Neural progenitor cell (in vitro differentiated cells): ENCODE measurements around the gene PEPD. TPM values are rescaled to one million over a fixed set of nuclear protein-coding genes. Genes with fewer than 3 reads are reported as not detected.

Experiments used
- DNase-seq: peaks from one replicate; pipeline ENCODE4 v3.0.0-alpha.2; 2016; ENCODE audit warnings: low spot score
- H2AFZ ChIP-seq: fragments of 200-600 bp; sonication (generic); replicated peaks from 2 replicates; pipeline ENCODE4 v1.6.1; 2016; ENCODE audit warnings: antibody characterized with exemption
- H3F3A ChIP-seq: fragments of 200-600 bp; sonication (generic); 2 replicates; pipeline ENCODE4 v1.6.1; 2016; ENCODE audit warnings: antibody characterized with exemption, low read depth
- H3K27ac ChIP-seq: fragments of 200-600 bp; sonication (generic); 2 replicates; pipeline ENCODE4 v1.5.1; 2016; ENCODE audit warnings: mild to moderate bottlenecking
- H3K27me3 ChIP-seq: fragments of 200-600 bp; sonication (generic); 2 replicates; pipeline ENCODE4 v1.6.1; 2016; ENCODE audit warnings: mild to moderate bottlenecking, moderate library complexity
- H3K36me3 ChIP-seq: fragments of 200-600 bp; sonication (generic); 2 replicates; pipeline ENCODE4 v1.5.1; 2016
- H3K4me1 ChIP-seq: fragments of 200-600 bp; sonication (generic); 2 replicates; pipeline ENCODE4 v1.6.1; 2016; ENCODE audit warnings: mixed run types
- H3K4me2 ChIP-seq: fragments of 200-600 bp; sonication (generic); 2 replicates; pipeline ENCODE4 v1.6.1; 2016
- H3K4me3 ChIP-seq: fragments of 200-600 bp; sonication (generic); 2 replicates; pipeline ENCODE4 v1.5.1; 2016
- H3K79me2 ChIP-seq: fragments of 200-600 bp; sonication (generic); 2 replicates; pipeline ENCODE4 v1.6.1; 2016; ENCODE audit warnings: low read depth
- H3K9ac ChIP-seq: fragments of 200-600 bp; sonication (generic); 2 replicates; pipeline ENCODE4 v1.6.1; 2016
- H3K9me3 ChIP-seq: fragments of 200-600 bp; sonication (generic); 2 replicates; pipeline ENCODE4 v1.5.1; 2016; ENCODE audit warnings: low read depth
- H4K20me1 ChIP-seq: fragments of 200-600 bp; sonication (generic); 2 replicates; pipeline ENCODE4 v1.6.1; 2016; ENCODE audit warnings: low read depth
- H3K27ac Mint-ChIP-seq: 3 replicates; pipeline ENCODE4 v1.8.0; 2021; ENCODE audit warnings: mixed read lengths
- H3K27me3 Mint-ChIP-seq: 2 replicates; pipeline ENCODE4 v1.8.0; 2022; ENCODE audit warnings: low read depth, mild to moderate bottlenecking, inconsistent platforms, moderate library complexity, mixed read lengths; ENCODE audit not compliant: insufficient read depth
- H3K36me3 Mint-ChIP-seq: 3 replicates; pipeline ENCODE4 v1.8.0; 2021; ENCODE audit warnings: mixed read lengths
- H3K4me1 Mint-ChIP-seq: 3 replicates; pipeline ENCODE4 v1.8.0; 2021; ENCODE audit warnings: mixed read lengths
- H3K4me3 Mint-ChIP-seq: 3 replicates; pipeline ENCODE4 v1.8.0; 2021; ENCODE audit warnings: mild to moderate bottlenecking, moderate library complexity, mixed read lengths
- H3K9me3 Mint-ChIP-seq: 3 replicates; pipeline ENCODE4 v1.8.0; 2020; ENCODE audit warnings: mixed read lengths
- CTCF ChIP-seq: fragments of 200-600 bp; sonication (generic); IDR thresholded peaks from 2 replicates; pipeline ENCODE4 v1.5.1; 2017; ENCODE audit warnings: antibody characterized with exemption, mild to moderate bottlenecking
- EZH2 ChIP-seq: fragments of 200-600 bp; sonication (generic); IDR thresholded peaks from 2 replicates; pipeline ENCODE4 v1.6.1; 2017; ENCODE audit warnings: antibody characterized with exemption, mild to moderate bottlenecking, moderate library complexity
- EZH2phosphoT487 ChIP-seq: fragments of 200-600 bp; sonication (generic); IDR thresholded peaks from 2 replicates; pipeline ENCODE4 v1.6.1; 2017; ENCODE audit warnings: antibody characterized with exemption
- total RNA-seq: library from RNA; depleted of rRNA; stranded (reverse); fragments of >200 nt; gene quantifications from 2 replicates; pipeline ENCODE4 v1.2.3, GENCODE V29; 2015; ENCODE audit warnings: low replicate concordance

Gene PEPD
- total RNA-seq, 1 donor from 2014 or later = 47.0 TPM

- Mint-ChIP-seq H3K27ac (no peak overlapping the region), H3K27me3 (peaks cover 4% of the 10 kb centered on the region), H3K4me1 (peaks cover 10% of the 10 kb centered on the region), H3K4me3 (no peak overlapping the region), H3K36me3 (no peaks in the 10 kb centered on the region), H3K9me3 (no peaks in the 10 kb centered on the region)
- Histone ChIP-seq H3K79me2 (no peaks in the 10 kb centered on the region), H3K27me3 (no peaks in the 10 kb centered on the region), H3K27ac (no peak overlapping the region), H3K9ac (no peak overlapping the region), H3K9me3 (no peaks in the 10 kb centered on the region), H3F3A (no peaks in the 10 kb centered on the region), H2AFZ (no peak overlapping the region), H3K4me1 (no peaks in the 10 kb centered on the region), H3K4me3 (no peak overlapping the region), H4K20me1 (no peaks in the 10 kb centered on the region), H3K4me2 (no peak overlapping the region), H3K36me3 (no peaks in the 10 kb centered on the region)
- DNase-seq = no peak
- TF ChIP-seq EZH2phosphoT487 = no peak
- TF ChIP-seq CTCF = no peak
- TF ChIP-seq EZH2 = no peak
Observed at GRCh38 chr19:33470686-33471085, 50.9 kb downstream of the PEPD start.

- Mint-ChIP-seq H3K9me3 (no peaks in the 10 kb centered on the region), H3K4me1 (peaks cover 10% of the 10 kb centered on the region)
Observed at GRCh38 chr19:33470040-33470330, 51.6 kb downstream of the PEPD start.

GRCh38 chr19:33469171-33470039 is 52.2 kb downstream of the PEPD start:
- no peaks in the 10 kb centered on the region for H3K4me1 ChIP-seq

More at GRCh38 chr19:33470040-33470330, 51.6 kb downstream of the PEPD start:
- Histone ChIP-seq H4K20me1 (no peaks in the 10 kb centered on the region), H3K79me2 (no peaks in the 10 kb centered on the region), H3F3A (no peaks in the 10 kb centered on the region), H3K4me3 (no peak overlapping the region), H2AFZ (no peak overlapping the region), H3K4me1 (no peaks in the 10 kb centered on the region), H3K36me3 (no peaks in the 10 kb centered on the region), H3K4me2 (no peak overlapping the region), H3K27me3 (no peaks in the 10 kb centered on the region), H3K9ac (no peak overlapping the region), H3K9me3 (no peaks in the 10 kb centered on the region), H3K27ac (no peak overlapping the region)
- peaks cover 4% of the 10 kb centered on the region for H3K27me3 Mint-ChIP-seq
- TF ChIP-seq CTCF (no peak), EZH2 (no peak), EZH2phosphoT487 (no peak)
- no peak overlapping the region for H3K4me3 Mint-ChIP-seq
- no peak for DNase-seq
- H3K36me3 Mint-ChIP-seq = no peaks in the 10 kb centered on the region
- no peak overlapping the region for H3K27ac Mint-ChIP-seq

More at GRCh38 chr19:33469171-33470039, 52.2 kb downstream of the PEPD start:
- Mint-ChIP-seq H3K27me3 (peaks cover 4% of the 10 kb centered on the region), H3K27ac (peak overlapping the region; percentile 94), H3K4me1 (peaks cover 10% of the 10 kb centered on the region), H3K9me3 (no peaks in the 10 kb centered on the region), H3K36me3 (no peaks in the 10 kb centered on the region), H3K4me3 (no peak overlapping the region)
- no peak overlapping the region for H3K4me2 ChIP-seq
- no peak overlapping the region for H3K4me3 ChIP-seq
- TF ChIP-seq EZH2phosphoT487 (no peak), EZH2 (no peak), CTCF (no peak)
- no peaks in the 10 kb centered on the region for H4K20me1 ChIP-seq
- H3K9me3 ChIP-seq = no peaks in the 10 kb centered on the region
- H3F3A ChIP-seq = no peaks in the 10 kb centered on the region
- no peak overlapping the region for H2AFZ ChIP-seq
- no peak overlapping the region for H3K27ac ChIP-seq
- no peaks in the 10 kb centered on the region for H3K36me3 ChIP-seq
- no peaks in the 10 kb centered on the region for H3K27me3 ChIP-seq
- DNase-seq = no peak
- no peak overlapping the region for H3K9ac ChIP-seq
- no peaks in the 10 kb centered on the region for H3K79me2 ChIP-seq
